Astrocyte of the cerebellum (primary cell): Measurements from ENCODE around the gene PSMD13.

ENCODE experiments used
- DNase-seq: peaks from one replicate; pipeline ENCODE4 v3.0.0-alpha.2; 2011; ENCODE audit warnings: low read depth
- H3K4me3 ChIP-seq: 2 replicates; pipeline ENCODE4 v1.5.1; 2011; ENCODE audit warnings: mild to moderate bottlenecking, low read depth, low read length, moderate library complexity
- in situ Hi-C: cut with HindIII; loops from 2 replicates; pipeline ENCODE4 v1.10.0; 2017; ENCODE audit warnings: low sequenced_read_pairs
- TF ChIP-seq, protein P1 (sequence below): IDR thresholded peaks from 2 replicates; pipeline ENCODE4 v1.5.1; 2012; ENCODE audit warnings: low read length, low read depth, moderate library complexity, mild to moderate bottlenecking; ENCODE audit errors: missing control alignments

Gene PSMD13

DNA sequence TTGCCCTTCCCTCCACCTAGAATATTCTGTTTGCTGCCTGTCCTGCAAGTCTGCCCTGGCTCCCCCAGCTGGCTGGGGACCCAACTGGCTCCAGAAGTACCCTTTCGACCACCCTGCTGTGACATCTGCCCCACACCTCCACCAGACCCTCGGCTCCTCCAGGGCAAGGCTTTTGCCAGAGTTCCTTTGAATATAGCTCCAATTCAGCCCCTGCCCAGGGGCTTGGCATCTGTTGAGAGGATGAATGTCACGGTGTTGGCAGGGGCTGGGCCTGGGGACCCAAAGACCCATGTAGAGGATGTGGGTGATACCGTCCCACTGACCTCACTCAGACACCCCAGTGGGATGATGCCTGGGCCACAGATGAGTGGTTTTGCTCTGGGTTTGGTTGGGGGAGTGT is 45.4 kb downstream of the PSMD13 start:
- in situ Hi-C loops, result no loop called here
- TF ChIP-seq, protein P1, sequence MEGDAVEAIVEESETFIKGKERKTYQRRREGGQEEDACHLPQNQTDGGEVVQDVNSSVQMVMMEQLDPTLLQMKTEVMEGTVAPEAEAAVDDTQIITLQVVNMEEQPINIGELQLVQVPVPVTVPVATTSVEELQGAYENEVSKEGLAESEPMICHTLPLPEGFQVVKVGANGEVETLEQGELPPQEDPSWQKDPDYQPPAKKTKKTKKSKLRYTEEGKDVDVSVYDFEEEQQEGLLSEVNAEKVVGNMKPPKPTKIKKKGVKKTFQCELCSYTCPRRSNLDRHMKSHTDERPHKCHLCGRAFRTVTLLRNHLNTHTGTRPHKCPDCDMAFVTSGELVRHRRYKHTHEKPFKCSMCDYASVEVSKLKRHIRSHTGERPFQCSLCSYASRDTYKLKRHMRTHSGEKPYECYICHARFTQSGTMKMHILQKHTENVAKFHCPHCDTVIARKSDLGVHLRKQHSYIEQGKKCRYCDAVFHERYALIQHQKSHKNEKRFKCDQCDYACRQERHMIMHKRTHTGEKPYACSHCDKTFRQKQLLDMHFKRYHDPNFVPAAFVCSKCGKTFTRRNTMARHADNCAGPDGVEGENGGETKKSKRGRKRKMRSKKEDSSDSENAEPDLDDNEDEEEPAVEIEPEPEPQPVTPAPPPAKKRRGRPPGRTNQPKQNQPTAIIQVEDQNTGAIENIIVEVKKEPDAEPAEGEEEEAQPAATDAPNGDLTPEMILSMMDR, result no peak
- no peak for DNase-seq
- no peak overlapping the region for H3K4me3 ChIP-seq

DNA sequence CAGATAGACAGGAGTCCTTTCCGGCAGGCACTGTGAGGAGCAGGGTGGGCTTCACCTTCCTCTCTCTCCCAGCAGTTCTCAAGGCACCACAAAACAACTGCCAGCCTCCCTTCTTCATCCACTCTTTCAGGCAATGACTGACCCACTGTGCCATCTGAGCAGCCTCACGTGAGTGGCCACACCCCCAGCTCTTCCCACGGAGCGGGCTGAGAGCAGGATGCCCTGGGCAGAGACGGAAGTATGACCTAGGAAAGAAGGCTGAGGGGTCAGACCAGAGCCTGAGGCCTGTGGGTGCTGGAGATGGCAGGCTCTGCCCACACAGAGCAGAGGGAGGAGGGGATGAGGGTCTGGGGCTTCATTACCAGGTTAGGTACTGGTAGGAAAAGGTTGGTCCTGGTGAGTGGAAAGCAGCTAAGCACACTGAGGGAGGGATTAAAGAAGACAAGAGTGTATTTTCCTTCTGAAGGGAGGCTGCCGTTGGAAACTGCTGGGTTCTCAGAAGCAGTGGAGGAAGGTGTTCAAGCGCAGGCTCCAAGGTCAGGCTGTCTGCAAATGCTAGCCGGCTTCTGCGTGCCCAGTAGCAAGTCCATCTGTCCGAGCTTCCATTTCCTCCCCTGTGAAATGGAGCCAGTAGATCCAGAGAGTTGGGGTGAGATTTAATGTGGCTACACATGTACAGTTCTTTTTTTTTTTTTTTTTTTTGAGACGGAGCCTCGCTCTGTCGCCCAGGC is 46.0 kb downstream of the PSMD13 start:
- TF ChIP-seq, protein P1, result no peak

DNA sequence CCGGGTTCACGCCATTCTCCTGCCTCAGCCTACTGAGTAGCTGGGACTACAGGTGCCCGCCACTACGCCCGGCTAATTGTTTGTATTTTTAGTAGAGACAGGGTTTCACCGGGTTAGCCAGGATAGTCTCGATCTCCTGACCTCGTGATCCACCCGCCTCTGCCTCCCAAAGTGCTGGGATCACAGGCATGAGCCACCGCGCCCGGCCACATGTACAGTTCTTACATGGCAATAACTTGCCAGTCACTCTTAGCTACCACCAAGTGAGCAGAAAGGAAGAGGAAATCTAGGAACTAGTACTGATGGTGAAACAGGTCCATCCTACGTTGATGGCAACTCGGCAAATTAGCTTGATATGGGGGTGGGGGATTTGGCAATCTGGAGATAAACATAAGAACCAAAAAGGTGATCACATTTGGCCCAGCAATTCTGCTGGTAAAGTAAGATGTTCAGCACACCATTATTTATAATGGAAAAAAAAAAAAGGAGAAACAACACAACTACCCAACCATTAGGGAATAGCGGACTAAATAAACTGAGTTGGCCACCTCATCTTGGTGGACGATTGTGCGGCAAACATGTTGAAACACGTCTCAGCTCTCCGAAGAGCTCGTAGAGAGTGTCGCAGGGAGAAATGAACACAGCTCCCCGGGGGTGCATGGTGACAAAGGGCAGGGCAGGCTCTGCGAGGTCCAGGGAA is 46.8 kb downstream of the PSMD13 start:
- TF ChIP-seq, protein P1, result no peak
- in situ Hi-C loops, result no loop called here
- DNase-seq, result no peak
- H3K4me3 ChIP-seq, result no peak overlapping the region

More for the DNA sequence above, 46.0 kb downstream of the PSMD13 start:
- H3K4me3 ChIP-seq, result no peak overlapping the region
- no peak for DNase-seq
- in situ Hi-C loops, result no loop called here

DNA sequence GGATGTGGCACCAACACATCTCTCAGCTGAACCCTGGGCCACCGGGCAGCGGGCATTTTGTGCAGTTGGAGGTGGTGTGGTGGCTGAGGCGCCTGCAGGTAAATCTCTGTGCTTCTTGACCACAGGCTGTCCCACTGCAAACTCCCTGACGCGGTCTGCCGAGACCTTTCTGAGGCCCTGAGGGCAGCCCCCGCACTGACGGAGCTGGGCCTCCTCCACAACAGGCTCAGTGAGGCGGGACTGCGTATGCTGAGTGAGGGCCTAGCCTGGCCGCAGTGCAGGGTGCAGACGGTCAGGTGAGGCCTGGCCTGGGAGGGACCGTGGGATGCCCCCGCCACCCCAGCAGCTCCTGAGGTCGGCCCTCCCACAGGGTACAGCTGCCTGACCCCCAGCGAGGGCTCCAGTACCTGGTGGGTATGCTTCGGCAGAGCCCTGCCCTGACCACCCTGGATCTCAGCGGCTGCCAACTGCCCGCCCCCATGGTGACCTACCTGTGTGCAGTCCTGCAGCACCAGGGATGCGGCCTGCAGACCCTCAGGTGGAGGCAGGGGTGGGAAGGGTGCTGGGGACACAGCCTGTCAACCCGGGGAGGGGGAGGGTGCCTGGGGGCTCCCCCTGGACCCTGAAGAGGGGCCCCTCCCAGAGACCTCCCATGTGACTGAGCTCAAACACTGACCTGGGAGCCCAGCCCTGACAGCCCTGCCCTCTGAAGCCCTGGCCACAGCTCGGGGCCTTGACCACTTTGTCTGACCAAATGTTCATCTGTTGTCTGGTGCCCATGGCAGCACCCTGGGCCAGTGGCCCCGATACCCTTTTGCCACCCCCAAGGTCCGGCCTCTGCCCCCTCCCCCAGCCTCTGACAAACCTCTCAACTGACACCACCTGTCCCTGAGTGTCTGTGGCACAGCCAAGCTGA is 47.6 kb downstream of the PSMD13 start:
- no peak overlapping the region for H3K4me3 ChIP-seq
- TF ChIP-seq, protein P1, result no peak
- in situ Hi-C loops, result no loop called here
- DNase-seq, result no peak

DNA sequence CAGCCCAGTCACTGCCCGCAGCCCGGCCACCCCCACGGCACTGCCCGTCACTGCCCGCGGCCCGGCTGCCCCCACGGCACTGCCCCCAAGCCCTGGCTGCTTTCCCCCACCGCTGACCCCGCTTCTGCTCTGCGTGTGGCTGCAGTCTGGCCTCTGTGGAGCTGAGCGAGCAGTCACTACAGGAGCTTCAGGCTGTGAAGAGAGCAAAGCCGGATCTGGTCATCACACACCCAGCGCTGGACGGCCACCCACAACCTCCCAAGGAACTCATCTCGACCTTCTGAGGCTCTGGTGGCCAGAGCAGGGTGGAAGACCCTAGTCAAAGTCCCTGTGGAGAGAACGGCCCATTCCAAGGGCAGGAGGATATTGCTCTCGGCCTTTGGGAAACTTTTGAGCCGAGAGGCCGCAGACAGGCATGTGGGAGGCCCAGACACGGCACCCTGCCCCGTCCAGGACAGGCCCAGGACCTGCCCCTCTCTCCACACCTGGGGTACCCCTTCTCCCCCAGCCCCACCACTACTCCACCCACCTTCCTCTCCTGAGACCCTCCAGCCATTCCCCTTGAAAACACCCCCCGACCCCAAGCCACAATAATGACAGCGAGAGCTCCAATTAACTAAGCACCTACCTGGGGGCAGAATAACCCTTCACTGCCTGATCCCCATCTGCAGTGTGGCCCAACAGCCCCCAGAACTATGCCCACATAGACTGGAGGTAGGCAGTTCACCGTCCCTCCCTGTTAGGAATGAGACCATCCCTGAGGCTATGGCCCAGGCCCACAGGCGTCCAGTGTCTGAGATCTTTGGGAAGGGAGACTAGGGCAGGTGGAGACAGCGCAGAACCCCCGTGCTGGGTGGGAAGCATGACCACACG is 48.5 kb downstream of the PSMD13 start:
- TF ChIP-seq, protein P1, result no peak
- H3K4me3 ChIP-seq, result no peak overlapping the region
- in situ Hi-C loops, result no loop called here
- no peak for DNase-seq
